Stimulated activated naive CD4-positive, alpha-beta T cell (primary cell): ENCODE data around the gene DUOX1.
A peak's percentile ranks its signal among the peaks of the same experiment; 100 is the strongest.

ENCODE experiments used
- DNase-seq, 6 experiments: peaks; one replicate each; lab custom pipeline; 2025; lab: John Stamatoyannopoulos, UW

Gene DUOX1

GRCh38 chr15:45168751-45169551 is 39.2 kb downstream of the DUOX1 start:
- DNase-seq: no peak

- no peak for DNase-seq
These were observed 40.0 kb downstream of the DUOX1 start for GRCh38 chr15:45169608-45170480.

DNA sequence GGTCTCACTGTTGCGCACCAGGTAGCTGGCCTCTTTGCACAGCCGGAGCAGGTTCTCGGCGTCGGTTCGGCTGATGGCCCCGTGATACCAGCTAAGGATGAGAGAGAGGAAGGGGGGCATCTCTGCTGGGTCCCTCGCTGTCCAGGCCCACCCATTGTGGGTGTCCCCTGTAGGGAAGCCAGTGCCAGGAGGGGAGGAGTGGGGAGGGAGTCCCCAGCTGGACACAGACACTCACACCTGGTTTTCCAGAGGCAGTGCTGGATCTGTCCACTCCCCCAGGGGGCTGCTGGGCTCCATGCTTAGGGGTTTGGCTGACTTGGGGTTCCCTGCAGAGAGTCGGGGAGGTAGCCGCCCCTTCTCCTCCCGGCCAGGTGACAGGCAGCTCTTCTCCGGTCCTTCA is 42.1 kb downstream of the DUOX1 start:
- no peak for DNase-seq

GRCh38 chr15:45174069-45174468 is 44.3 kb downstream of the DUOX1 start:
- no peak for DNase-seq

GRCh38 chr15:45174577-45174976 is 44.8 kb downstream of the DUOX1 start:
- DNase-seq: no peak

- DNase-seq: no peak
These were observed 47.5 kb downstream of the DUOX1 start for GRCh38 chr15:45177285-45177684.

DNA sequence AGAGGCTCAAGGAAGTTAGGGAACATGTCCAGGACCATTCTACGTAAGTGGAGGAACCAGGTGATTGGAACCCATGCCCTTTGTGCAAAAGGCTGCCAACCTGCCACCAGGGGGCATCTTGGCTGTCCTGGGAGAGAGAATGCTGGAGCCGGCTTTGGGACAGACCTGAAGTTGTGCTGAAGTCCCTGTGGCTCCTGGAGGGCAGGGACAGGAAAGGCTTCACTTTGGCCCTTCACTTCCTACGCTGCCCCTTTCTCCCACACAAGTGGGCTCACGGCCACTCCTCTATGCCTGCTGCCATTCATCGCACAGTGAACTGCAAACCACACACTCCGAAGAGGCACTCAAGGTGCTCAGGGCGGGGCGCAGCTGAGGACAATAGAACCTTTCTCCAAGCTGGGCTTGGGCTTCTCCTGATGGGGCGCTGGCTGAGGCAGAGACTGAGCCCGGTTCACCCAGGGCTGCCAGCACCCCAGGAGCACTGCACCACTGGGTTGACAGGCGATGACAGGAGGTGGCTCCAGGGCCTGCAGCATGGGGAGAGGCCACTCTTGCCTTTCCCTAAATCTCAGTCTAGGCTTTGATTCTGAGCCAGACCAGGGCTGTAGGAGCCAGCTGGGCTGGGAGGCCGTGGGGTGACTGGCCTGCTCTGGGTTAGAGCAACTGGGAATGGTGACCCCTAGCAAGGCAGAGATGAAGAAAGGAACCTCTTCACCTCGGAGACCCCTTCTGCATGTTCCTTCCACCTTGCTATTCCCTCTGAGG is 49.6 kb downstream of the DUOX1 start:
- DNase-seq: peak in 5 of 6 experiments; percentile 36 to 57 (median 42)

DNA sequence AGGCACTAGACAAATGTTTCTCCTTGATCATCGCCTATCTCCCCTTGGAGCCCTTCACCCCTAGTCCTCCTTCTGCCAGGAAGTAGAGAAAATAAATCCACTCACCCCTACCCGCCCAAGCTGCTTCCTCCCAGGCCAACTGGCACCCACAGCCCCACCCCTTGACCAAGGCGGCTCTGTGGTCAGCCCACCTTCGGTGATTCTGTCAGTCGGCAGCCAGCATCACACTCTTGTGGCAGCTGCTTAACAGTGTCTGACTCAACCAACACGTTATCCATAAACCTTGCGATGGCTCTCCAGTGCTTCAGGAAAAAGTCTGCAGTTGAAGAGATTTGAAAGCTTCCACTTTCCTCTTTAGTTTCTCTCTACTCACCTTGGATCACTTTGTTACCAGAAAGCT is 50.4 kb downstream of the DUOX1 start:
- DNase-seq: no peak

DNA sequence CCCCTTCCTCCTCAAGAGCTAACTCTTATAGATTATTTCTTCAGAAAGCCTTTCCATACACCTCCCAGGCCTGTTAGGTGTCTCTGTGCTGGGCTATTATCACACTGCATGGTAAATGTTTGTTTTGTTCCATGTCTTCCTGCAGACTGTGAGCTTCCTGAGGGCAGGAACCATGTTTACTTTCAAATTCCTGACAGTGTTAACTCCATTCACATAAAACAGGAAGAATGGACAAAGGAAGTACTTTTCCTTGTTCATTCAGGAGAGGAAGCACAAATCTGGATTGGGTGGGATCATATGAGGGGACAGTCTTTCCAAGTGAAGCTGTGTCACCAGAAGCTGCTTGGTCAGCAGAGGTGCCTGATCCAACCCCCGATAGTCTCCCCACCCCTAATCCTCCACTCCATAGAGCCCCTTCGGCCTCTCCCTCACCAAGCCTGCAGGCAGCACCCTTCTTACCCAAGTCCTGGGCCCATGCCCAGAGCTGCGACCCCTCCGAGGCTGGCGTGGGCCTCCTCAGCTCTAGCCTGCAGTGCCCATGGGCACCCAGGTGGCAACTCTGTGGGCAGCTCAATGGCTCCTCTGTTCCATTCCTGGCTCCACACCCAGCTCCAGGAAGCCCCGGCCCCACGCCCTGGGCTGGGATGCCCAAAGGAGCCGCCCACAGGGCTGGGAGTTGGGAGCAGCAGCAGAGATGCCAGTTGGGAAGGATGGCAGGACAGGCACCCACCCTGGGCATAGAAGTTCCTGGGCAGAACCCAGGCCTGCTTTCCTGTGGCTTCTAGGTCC is 51.0 kb downstream of the DUOX1 start:
- DNase-seq: no peak

- DNase-seq: no peak
These were observed 51.9 kb downstream of the DUOX1 start for GRCh38 chr15:45181491-45182285.

GRCh38 chr15:45182996-45183395 is 53.2 kb downstream of the DUOX1 start:
- DNase-seq: no peak

DNA sequence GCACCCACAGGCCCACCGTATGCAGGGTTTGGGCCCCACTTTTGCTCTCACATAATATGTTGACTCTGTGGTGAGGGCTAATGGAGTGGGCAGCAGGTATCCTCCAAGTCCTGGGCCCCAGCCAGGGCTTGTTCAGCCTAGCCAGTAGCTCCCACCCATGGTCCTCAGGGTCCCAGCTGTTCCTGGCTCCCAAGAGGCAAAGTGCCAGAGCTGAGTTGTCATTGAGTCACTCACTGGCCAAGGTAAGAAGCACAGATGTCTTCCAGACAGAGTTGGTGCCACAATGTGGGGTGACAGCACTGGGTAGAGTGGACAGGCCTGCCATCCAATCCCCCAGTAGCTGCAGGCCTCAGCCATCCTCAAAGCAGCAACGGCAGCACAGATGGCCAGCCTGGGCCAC is 53.7 kb downstream of the DUOX1 start:
- DNase-seq: no peak

DNA sequence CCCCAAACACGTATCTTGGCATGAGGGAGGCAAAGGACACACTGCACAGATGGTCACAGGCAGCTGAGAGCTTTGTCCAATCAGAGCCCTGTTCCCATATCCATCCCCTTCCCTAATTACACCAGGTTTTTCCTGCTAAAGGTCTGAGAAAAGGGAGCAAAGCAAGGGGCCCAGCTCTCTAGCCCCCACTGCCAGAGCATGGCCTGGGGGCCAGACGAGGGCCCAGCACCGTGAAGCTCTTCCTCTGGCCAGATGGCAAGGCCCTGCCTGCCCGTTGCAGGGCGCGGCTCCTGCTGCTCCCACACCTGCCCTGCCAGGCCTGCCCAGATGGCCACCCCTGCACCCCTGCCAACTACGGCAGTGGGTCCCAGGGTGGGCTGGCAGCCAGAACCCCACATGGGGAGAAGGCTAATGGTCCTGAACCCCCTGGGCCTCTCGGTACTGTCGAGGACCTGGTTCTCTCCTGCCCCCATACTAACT is 54.8 kb downstream of the DUOX1 start:
- DNase-seq: no peak

- no peak for DNase-seq
These were observed 55.4 kb downstream of the DUOX1 start for GRCh38 chr15:45185069-45185779.

GRCh38 chr15:45185903-45186770 is 56.3 kb downstream of the DUOX1 start:
- peak in 1 of 6 experiments; percentile 17 for DNase-seq

DNA sequence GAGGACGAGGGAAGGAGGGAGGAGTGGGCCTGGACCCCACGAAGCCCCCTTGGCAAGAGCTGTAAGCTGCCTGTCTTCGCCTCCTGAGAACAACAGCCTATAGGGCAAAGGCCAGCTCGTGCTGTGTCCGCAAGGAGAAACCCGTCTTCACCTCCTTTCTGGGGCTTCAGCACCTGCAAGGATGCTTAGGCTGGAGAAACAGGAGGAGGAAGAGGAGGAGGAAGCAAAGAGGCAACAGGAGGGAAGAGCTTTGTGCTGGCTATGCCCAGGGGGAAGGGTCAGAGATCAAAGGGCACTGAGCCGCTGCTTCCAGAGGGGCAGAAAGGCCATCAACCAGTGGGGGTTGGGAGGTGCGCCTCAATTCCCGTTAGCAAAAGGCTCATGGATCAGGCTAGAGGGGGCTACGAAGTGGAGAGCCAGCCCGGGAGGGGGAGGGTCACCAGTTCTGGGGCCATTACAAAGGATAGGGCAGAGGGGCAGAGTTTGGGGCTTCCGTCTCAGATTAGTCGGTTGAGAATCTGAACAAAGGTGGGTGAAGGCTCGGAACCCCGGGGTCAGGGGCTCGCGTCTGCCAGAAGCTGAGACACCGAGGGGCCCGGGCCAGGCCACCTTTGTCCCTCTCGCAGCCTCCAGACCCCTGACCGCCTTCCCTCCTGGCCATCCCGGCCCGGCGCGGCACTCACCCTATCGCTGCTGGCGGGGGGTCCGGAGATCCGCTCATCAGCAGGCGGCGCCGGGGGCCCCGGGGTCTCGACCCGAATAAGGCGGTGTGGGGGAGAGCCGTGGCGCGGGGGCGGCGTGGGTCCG is 57.2 kb downstream of the DUOX1 start:
- peak in 2 of 6 experiments; percentile 18 to 37 for DNase-seq

DNA sequence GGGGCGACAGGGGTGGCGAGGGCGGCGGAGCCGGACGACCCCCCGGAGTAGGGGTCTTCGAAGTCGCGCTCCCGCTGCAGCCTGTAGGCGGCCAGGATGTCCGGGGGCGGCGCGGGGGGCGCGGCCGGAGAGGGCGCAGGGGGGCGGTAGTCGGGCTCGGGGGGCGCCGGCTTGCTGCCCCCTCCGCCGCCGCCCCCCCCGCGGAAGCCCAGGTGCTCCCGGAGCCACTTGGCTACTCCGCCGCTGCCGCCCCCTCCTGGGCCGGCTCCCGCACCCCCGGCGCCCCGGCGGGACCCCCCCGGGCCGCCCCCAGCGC is 57.7 kb downstream of the DUOX1 start:
- no peak for DNase-seq
